ENCODE results near the gene AQR. TPM values are rescaled to one million over a fixed set of nuclear protein-coding genes. Genes with fewer than 3 reads are reported as not detected.

The AQR gene
- total RNA-seq, 1 experiment from 2014 or later: 54.4 TPM

DNA sequence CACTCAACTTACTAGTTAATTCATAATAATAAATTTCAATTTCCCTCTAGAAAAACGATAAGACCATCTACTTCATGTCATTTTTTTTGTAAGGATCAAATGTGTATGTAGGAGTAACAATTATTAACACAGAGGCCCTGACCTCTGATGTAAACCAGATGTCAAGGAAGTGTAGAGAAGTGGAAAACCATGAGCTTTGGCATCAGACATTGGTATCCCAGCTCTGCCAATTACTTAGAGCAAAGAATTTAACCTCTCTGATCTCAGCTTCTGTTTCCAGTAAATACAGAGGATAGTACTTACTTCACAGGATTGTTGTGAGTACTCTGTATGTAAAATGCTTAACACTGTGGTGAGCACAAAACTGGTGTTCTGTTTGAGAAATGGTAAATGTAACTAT is 17.5 kb downstream of the AQR start:
- peaks cover 5% of the 10 kb centered on the region in 2 experiments; a peak in 3 of 5 replicates for H3K9me3 Mint-ChIP-seq
- H3K27ac ChIP-seq (ENCODE audit: insufficient read length, low read depth, low read length): no peak overlapping the region
- no peaks in the 10 kb centered on the region for H3K27me3 Mint-ChIP-seq (ENCODE audit: low read depth)
- no peak overlapping the region for H3T11ph ChIP-seq (ENCODE audit: low read length)
- H3K79me2 ChIP-seq (ENCODE audit: insufficient read depth, low read length): no peaks in the 10 kb centered on the region
- no peak overlapping the region for H3K27ac Mint-ChIP-seq
- H3K79me1 ChIP-seq (ENCODE audit: insufficient read depth, low read depth, low read length, poor library complexity, severe bottlenecking): no peaks in the 10 kb centered on the region
- no peaks in the 10 kb centered on the region for H3K27me3 ChIP-seq (ENCODE audit: insufficient read depth, low read length)
- H3K14ac ChIP-seq (ENCODE audit: insufficient read depth, low read length): no peak overlapping the region
- no peak overlapping the region for H2BK5ac ChIP-seq (ENCODE audit: insufficient read length, low read length)
- H4K91ac ChIP-seq (ENCODE audit: insufficient read length, low read depth, low read length): no peak overlapping the region
- H3K4me2 ChIP-seq (ENCODE audit: insufficient read depth, insufficient read length, low read length): no peak overlapping the region
- H3K9ac ChIP-seq (ENCODE audit: extremely low read depth, insufficient read length, low read length): no peak overlapping the region
- H3K4me3 Mint-ChIP-seq: no peak overlapping the region
- no peak overlapping the region for H2BK15ac ChIP-seq (ENCODE audit: low read depth, low read length)
- no peak overlapping the region for H2AK5ac ChIP-seq (ENCODE audit: insufficient read length, low read length)
- no peak overlapping the region for H2BK20ac ChIP-seq (ENCODE audit: low read depth, low read length, poor library complexity, severe bottlenecking)
- no peak overlapping the region for H2BK120ac ChIP-seq (ENCODE audit: low read depth, low read length, poor library complexity, severe bottlenecking)
- H3K23ac ChIP-seq (ENCODE audit: insufficient read length, low read depth, low read length): no peak overlapping the region
- H3K4me1 ChIP-seq (ENCODE audit: insufficient read depth, low read length): no peaks in the 10 kb centered on the region
- H4K20me1 ChIP-seq (ENCODE audit: control insufficient read depth, insufficient read depth, insufficient read length): no peaks in the 10 kb centered on the region
- no peak overlapping the region for H2AFZ ChIP-seq (ENCODE audit: low read length)
- H3K9me3 ChIP-seq (ENCODE audit: control insufficient read depth, low read depth, low read length): no peaks in the 10 kb centered on the region
- no peak overlapping the region for H2BK12ac ChIP-seq (ENCODE audit: insufficient read length, low read depth, low read length)
- H3K4me1 Mint-ChIP-seq: no peaks in the 10 kb centered on the region
- H4K5ac ChIP-seq (ENCODE audit: insufficient read length, low read depth, low read length): no peak overlapping the region
- peaks cover 24 to 53% (median 48%) of the 10 kb centered on the region in 3 experiments for H3K36me3 Mint-ChIP-seq (ENCODE audit: insufficient read depth in 1 of 3, low read depth in 3 of 3)
- TF ChIP-seq, protein P1, sequence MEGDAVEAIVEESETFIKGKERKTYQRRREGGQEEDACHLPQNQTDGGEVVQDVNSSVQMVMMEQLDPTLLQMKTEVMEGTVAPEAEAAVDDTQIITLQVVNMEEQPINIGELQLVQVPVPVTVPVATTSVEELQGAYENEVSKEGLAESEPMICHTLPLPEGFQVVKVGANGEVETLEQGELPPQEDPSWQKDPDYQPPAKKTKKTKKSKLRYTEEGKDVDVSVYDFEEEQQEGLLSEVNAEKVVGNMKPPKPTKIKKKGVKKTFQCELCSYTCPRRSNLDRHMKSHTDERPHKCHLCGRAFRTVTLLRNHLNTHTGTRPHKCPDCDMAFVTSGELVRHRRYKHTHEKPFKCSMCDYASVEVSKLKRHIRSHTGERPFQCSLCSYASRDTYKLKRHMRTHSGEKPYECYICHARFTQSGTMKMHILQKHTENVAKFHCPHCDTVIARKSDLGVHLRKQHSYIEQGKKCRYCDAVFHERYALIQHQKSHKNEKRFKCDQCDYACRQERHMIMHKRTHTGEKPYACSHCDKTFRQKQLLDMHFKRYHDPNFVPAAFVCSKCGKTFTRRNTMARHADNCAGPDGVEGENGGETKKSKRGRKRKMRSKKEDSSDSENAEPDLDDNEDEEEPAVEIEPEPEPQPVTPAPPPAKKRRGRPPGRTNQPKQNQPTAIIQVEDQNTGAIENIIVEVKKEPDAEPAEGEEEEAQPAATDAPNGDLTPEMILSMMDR (conservative IDR thresholded peaks at IDR 0.05): no peak
- H4K8ac ChIP-seq (replicated peaks; ENCODE audit: insufficient read length, low read depth, low read length): no peak overlapping the region
- H3K23me2 ChIP-seq (ENCODE audit: insufficient read length, low read depth, low read length, poor library complexity, severe bottlenecking): no peaks in the 10 kb centered on the region
- no peak overlapping the region for H3K56ac ChIP-seq (ENCODE audit: insufficient read length, low read depth, low read length)
- H3K4ac ChIP-seq (ENCODE audit: low read depth, low read length): no peak overlapping the region
- no CpG with 5 or more reads among the region's 1 CpG for WGBS (ENCODE audit: extremely low coverage, insufficient read length, low lambda C conversion rate)
- H3K18ac ChIP-seq (ENCODE audit: insufficient read length, low read depth, low read length): no peak overlapping the region
- DNase-seq: no peak
